ENCODE results near the gene APOBEC4. TPM values are rescaled to one million over a fixed set of nuclear protein-coding genes. Genes with fewer than 3 reads are reported as not detected.

Gene APOBEC4
- total RNA-seq, 1 donor from 2014 or later: not detected

DNA sequence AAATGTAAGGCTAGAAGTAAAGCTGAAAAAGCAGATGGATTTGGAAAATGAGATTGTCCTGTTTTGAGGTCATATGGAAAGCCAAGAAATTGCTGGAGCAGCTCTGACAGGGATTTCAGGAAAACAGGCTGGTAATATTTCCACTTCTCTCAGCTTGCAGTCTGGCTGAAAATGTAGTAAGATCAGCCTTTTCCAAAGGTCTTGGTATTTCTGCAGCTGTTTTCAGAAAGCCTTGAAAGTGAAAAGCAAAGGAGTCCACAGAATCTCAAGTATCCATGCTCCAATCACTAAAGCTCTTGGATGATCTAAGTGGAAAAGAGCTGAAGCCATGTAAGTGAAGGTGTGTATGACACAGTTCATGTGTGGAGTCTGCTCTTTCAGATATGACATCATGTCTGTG is 41.6 kb upstream of the APOBEC4 start:
- H3K4me1 Mint-ChIP-seq: peaks cover 5% of the 10 kb centered on the region
- H3K4me3 ChIP-seq: no peak overlapping the region
- no peak overlapping the region for H3K4me2 ChIP-seq
- TF ChIP-seq EZH2phosphoT487 (IDR thresholded peaks at IDR 0.05) (no peak), CTCF (IDR thresholded peaks at IDR 0.05) (no peak), EZH2 (IDR thresholded peaks at IDR 0.05) (no peak)
- no peaks in the 10 kb centered on the region for H3K79me2 ChIP-seq (ENCODE audit: low read depth)
- no peak overlapping the region for H3K27ac ChIP-seq
- H3K4me3 Mint-ChIP-seq: no peak overlapping the region
- H3K9ac ChIP-seq: no peak overlapping the region
- no peaks in the 10 kb centered on the region for H3K9me3 Mint-ChIP-seq
- no peaks in the 10 kb centered on the region for H3K27me3 ChIP-seq
- H4K20me1 ChIP-seq (ENCODE audit: low read depth): no peaks in the 10 kb centered on the region
- peaks cover 3% of the 10 kb centered on the region for H3K4me1 ChIP-seq
- no peaks in the 10 kb centered on the region for H3K9me3 ChIP-seq (ENCODE audit: low read depth)
- peaks cover 4% of the 10 kb centered on the region for H3K27me3 Mint-ChIP-seq (ENCODE audit: insufficient read depth, low read depth)
- DNase-seq (ENCODE audit: low spot score): no peak
- peaks cover 2% of the 10 kb centered on the region for H3K36me3 Mint-ChIP-seq
- no peak overlapping the region for H3K27ac Mint-ChIP-seq
- H3F3A ChIP-seq (ENCODE audit: low read depth): no peaks in the 10 kb centered on the region
- H2AFZ ChIP-seq (replicated peaks): no peak overlapping the region
- no peaks in the 10 kb centered on the region for H3K36me3 ChIP-seq

DNA sequence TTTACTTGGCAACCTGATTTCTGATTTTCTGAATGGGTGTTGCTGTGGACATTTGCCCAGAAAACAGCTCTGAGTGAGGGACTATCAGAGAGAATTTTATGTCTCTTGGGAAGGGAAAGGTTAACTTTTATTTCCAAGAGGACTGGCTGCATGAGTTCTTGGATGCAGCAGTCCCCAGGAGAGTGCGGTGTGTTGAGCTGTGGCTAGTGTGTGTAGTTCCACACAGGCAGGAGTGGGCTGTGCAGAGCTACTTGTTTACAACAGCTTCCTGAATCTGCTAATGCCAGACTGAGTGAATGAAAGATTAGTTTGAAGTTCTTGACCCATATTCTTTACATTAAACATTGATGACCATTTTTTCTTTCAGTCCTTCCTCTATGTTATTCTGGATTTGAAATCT is 41.0 kb upstream of the APOBEC4 start:
- H3K27me3 Mint-ChIP-seq (ENCODE audit: insufficient read depth, low read depth): peaks cover 4% of the 10 kb centered on the region
- no peak overlapping the region for H2AFZ ChIP-seq (replicated peaks)
- no peak overlapping the region for H3K27ac ChIP-seq
- no peaks in the 10 kb centered on the region for H3K9me3 Mint-ChIP-seq
- H3K4me3 Mint-ChIP-seq: no peak overlapping the region
- H3F3A ChIP-seq (ENCODE audit: low read depth): no peaks in the 10 kb centered on the region
- H3K4me2 ChIP-seq: no peak overlapping the region
- H3K9me3 ChIP-seq (ENCODE audit: low read depth): no peaks in the 10 kb centered on the region
- TF ChIP-seq EZH2 (IDR thresholded peaks at IDR 0.05) (no peak), EZH2phosphoT487 (IDR thresholded peaks at IDR 0.05) (no peak), CTCF (IDR thresholded peaks at IDR 0.05) (no peak)
- no peaks in the 10 kb centered on the region for H3K36me3 ChIP-seq
- H3K36me3 Mint-ChIP-seq: peaks cover 2% of the 10 kb centered on the region
- H3K27me3 ChIP-seq: no peaks in the 10 kb centered on the region
- H3K27ac Mint-ChIP-seq: no peak overlapping the region
- no peak for DNase-seq (ENCODE audit: low spot score)
- peaks cover 3% of the 10 kb centered on the region for H3K4me1 ChIP-seq
- no peak overlapping the region for H3K9ac ChIP-seq
- peaks cover 5% of the 10 kb centered on the region for H3K4me1 Mint-ChIP-seq
- H4K20me1 ChIP-seq (ENCODE audit: low read depth): no peaks in the 10 kb centered on the region
- H3K79me2 ChIP-seq (ENCODE audit: low read depth): no peaks in the 10 kb centered on the region
- no peak overlapping the region for H3K4me3 ChIP-seq

DNA sequence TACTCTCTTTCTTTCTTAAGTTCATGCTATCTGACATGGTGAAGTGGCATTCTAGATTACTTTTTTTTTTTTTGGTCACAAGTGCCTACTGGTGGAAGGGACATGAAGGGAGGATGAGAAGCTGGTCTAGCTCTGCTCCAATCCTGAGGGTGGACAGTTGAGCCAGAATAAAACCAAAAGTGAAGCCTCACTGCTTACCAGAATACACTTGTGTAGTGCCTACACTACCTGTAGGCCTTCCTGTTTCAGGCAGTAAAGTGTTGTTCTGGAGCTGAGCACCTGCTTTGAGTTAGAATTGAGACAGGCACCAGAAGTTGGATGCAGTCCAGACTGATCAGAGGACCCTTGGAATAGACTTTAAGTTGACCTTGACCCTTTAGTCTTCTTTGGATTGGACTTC is 40.4 kb upstream of the APOBEC4 start:
- Mint-ChIP-seq H3K27ac (no peak overlapping the region), H3K4me1 (peaks cover 5% of the 10 kb centered on the region), H3K4me3 (no peak overlapping the region), H3K36me3 (peaks cover 2% of the 10 kb centered on the region), H3K27me3 (ENCODE audit: insufficient read depth, low read depth) (peaks cover 4% of the 10 kb centered on the region), H3K9me3 (no peaks in the 10 kb centered on the region)
- no peak for TF ChIP-seq CTCF (IDR thresholded peaks at IDR 0.05)
- no peak for TF ChIP-seq EZH2 (IDR thresholded peaks at IDR 0.05)
- no peak for TF ChIP-seq EZH2phosphoT487 (IDR thresholded peaks at IDR 0.05)
- no peak for DNase-seq (ENCODE audit: low spot score)
- Histone ChIP-seq H3K9me3 (ENCODE audit: low read depth) (no peaks in the 10 kb centered on the region), H3K79me2 (ENCODE audit: low read depth) (no peaks in the 10 kb centered on the region), H3K9ac (no peak overlapping the region), H3K27ac (no peak overlapping the region), H4K20me1 (ENCODE audit: low read depth) (no peaks in the 10 kb centered on the region), H3F3A (ENCODE audit: low read depth) (no peaks in the 10 kb centered on the region), H2AFZ (replicated peaks) (no peak overlapping the region), H3K4me2 (no peak overlapping the region), H3K4me3 (no peak overlapping the region), H3K36me3 (no peaks in the 10 kb centered on the region), H3K4me1 (peaks cover 3% of the 10 kb centered on the region), H3K27me3 (no peaks in the 10 kb centered on the region)

All from neural progenitor cell (in vitro differentiated cells).